GM23338 (cell line): ENCODE results near the gene RIMS4. TPM values are rescaled to one million over a fixed set of nuclear protein-coding genes. Genes with fewer than 3 reads are reported as not detected.

Experiments used
- ATAC-seq: fragments of 200-7000 bp; cut with Tn5 transposase; 3 replicates; pipeline ENCODE4 v1.9.1; 2020
- DNase-seq: peaks from one replicate; pipeline ENCODE4 v3.0.0-alpha.2; 2015; ENCODE audit warnings: low spot score
- H2AFZ ChIP-seq: fragments of 200-600 bp; sonication (generic); 2 replicates; pipeline ENCODE4 v1.8.0; 2016; ENCODE audit warnings: antibody characterized with exemption, mild to moderate bottlenecking, moderate library complexity
- H3F3A ChIP-seq: fragments of 200-600 bp; sonication (generic); replicated peaks from 2 replicates; pipeline ENCODE4 v1.8.0; 2017; ENCODE audit warnings: antibody characterized with exemption, mixed run types, low read depth
- H3K27ac ChIP-seq: fragments of 200-600 bp; sonication (generic); 2 replicates; pipeline ENCODE4 v1.6.1; 2016; ENCODE audit warnings: low read depth
- H3K27me3 ChIP-seq: fragments of 200-600 bp; sonication (generic); 2 replicates; pipeline ENCODE4 v1.8.0; 2016; ENCODE audit warnings: mild to moderate bottlenecking, mixed run types, moderate library complexity; ENCODE audit not compliant: insufficient read depth
- H3K36me3 ChIP-seq: fragments of 200-600 bp; sonication (generic); 2 replicates; pipeline ENCODE4 v1.8.0; 2016; ENCODE audit warnings: mild to moderate bottlenecking; ENCODE audit not compliant: insufficient read depth
- H3K4me1 ChIP-seq: fragments of 200-600 bp; sonication (generic); 2 replicates; pipeline ENCODE4 v1.8.0; 2016; ENCODE audit warnings: mild to moderate bottlenecking, moderate library complexity; ENCODE audit not compliant: insufficient read depth
- H3K4me2 ChIP-seq: fragments of 200-600 bp; sonication (generic); 2 replicates; pipeline ENCODE4 v1.7.1; 2017; ENCODE audit warnings: mixed run types
- H3K4me3 ChIP-seq: fragments of 200-600 bp; sonication (generic); 2 replicates; pipeline ENCODE4 v1.6.1; 2016; ENCODE audit warnings: mixed run types
- H3K79me2 ChIP-seq: fragments of 200-600 bp; sonication (generic); replicated peaks from 2 replicates; pipeline ENCODE4 v1.8.0; 2017; ENCODE audit warnings: mild to moderate bottlenecking; ENCODE audit not compliant: insufficient read depth
- H3K9me2 ChIP-seq: fragments of 200-600 bp; sonication (generic); 2 replicates; pipeline ENCODE4 v1.8.0; 2017; ENCODE audit not compliant: insufficient read depth
- H4K20me1 ChIP-seq: fragments of 200-600 bp; sonication (generic); replicated peaks from 2 replicates; pipeline ENCODE4 v1.8.0; 2017; ENCODE audit warnings: mild to moderate bottlenecking; ENCODE audit not compliant: insufficient read depth
- H3K27ac Mint-ChIP-seq: 2 replicates; pipeline ENCODE4 v1.8.0; 2020; ENCODE audit warnings: inconsistent platforms, mild to moderate bottlenecking, moderate library complexity, mixed read lengths
- H3K27me3 Mint-ChIP-seq: 3 replicates; pipeline ENCODE4 v1.8.0; 2022; ENCODE audit warnings: low read depth, mild to moderate bottlenecking, moderate library complexity, mixed read lengths, inconsistent platforms; ENCODE audit not compliant: insufficient read depth, poor library complexity
- H3K36me3 Mint-ChIP-seq: 3 replicates; pipeline ENCODE4 v1.8.0; 2021; ENCODE audit warnings: low read depth, mild to moderate bottlenecking, inconsistent platforms, moderate library complexity, mixed read lengths
- H3K4me1 Mint-ChIP-seq: 3 replicates; pipeline ENCODE4 v1.8.0; 2020; ENCODE audit warnings: mild to moderate bottlenecking, inconsistent platforms, mixed read lengths
- H3K4me3 Mint-ChIP-seq: 3 replicates; pipeline ENCODE4 v1.8.0; 2021; ENCODE audit warnings: moderate library complexity, mild to moderate bottlenecking, inconsistent platforms, mixed read lengths
- H3K9me3 Mint-ChIP-seq: 3 replicates; pipeline ENCODE4 v1.8.0; 2020; ENCODE audit warnings: moderate library complexity, mild to moderate bottlenecking, inconsistent platforms, mixed read lengths
- CTCF ChIP-seq, 2 experiments: fragments of 200-600 bp in 1 of 2; sonication (generic) in 1 of 2; conservative IDR thresholded peaks; 2 replicates each; pipeline versions ENCODE4 v1.5.1 to v1.6.1; 2016 to 2017; ENCODE audit warnings: antibody characterized with exemption in 2 of 2, low read depth in 2 of 2, mild to moderate bottlenecking in 2 of 2, moderate library complexity in 1 of 2
- EZH2 ChIP-seq: fragments of 200-600 bp; sonication (generic); IDR thresholded peaks from one replicate; pipeline ENCODE4 v1.8.0; 2017; ENCODE audit warnings: antibody characterized with exemption, mild to moderate bottlenecking, low read depth; ENCODE audit not compliant: unreplicated experiment
- EZH2phosphoT487 ChIP-seq: fragments of 200-600 bp; sonication (generic); IDR thresholded peaks from one replicate; pipeline ENCODE4 v1.8.1; 2018; ENCODE audit warnings: antibody characterized with exemption; ENCODE audit not compliant: unreplicated experiment
- JUNB ChIP-seq: IDR thresholded peaks from one replicate; pipeline ENCODE4 v1.6.1; 2016; ENCODE audit warnings: antibody characterized with exemption; ENCODE audit not compliant: unreplicated experiment
- NANOG ChIP-seq: IDR thresholded peaks from 2 replicates; pipeline ENCODE4 v1.6.1; 2016; ENCODE audit warnings: antibody characterized with exemption, borderline replicate concordance
- POLR2AphosphoS5 ChIP-seq: IDR thresholded peaks from 2 replicates; pipeline ENCODE4 v1.6.1; 2016; ENCODE audit warnings: antibody characterized with exemption, low read depth
- ZNF114 ChIP-seq: fragments of 250-450 bp; sonication (Bioruptor Pico); IDR thresholded peaks from 2 replicates; pipeline ENCODE4 v1.5.0; 2020; ENCODE audit warnings: mild to moderate bottlenecking, moderate library complexity
- polyA plus RNA-seq: library from polyadenylated mRNA; unstranded; fragments of >200 nt; fragmentation: Nextera tagmentation; extraction: Ambion mirVana; gene quantifications from 2 replicates; pipeline ENCODE4 v1.2.1, GENCODE V29; 2016
- total RNA-seq: library from RNA; depleted of rRNA; stranded (reverse); fragments of >200 nt; shearing (Covaris generic); gene quantifications from 2 replicates; pipeline ENCODE4 v1.2.3, GENCODE V29; 2014
- TF ChIP-seq, protein P1 (sequence below): IDR thresholded peaks from one replicate; pipeline ENCODE4 v1.6.1; 2018; ENCODE audit warnings: antibody characterized with exemption; ENCODE audit not compliant: unreplicated experiment
- TF ChIP-seq, protein P2 (sequence below): fragments of 250-450 bp; sonication (Bioruptor Pico); IDR thresholded peaks from 2 replicates; pipeline ENCODE4 v1.5.0; 2020; ENCODE audit warnings: mild to moderate bottlenecking, moderate library complexity

Gene RIMS4
- total and polyA plus RNA-seq, 2 experiments from 2014 or later: 3.5 to 39.7 TPM

DNA sequence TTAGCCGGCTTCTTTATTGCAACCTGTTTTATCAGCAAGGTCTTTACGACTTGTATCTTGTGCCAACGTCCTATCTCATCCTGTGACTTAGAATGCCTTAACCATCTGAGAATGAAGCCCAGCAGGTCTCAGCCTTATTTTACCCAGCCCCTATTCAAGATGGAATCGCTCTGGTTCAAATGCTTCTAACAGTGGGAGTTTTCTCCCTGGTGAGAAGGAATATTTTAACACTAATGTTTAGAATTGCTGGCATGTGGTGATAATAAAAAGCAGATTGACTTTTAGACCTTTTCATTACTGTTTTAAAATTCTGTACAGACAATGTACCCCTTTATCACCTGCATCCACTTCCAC, 74.6 kb downstream of the RIMS4 start:
- no peaks in the 10 kb centered on the region for H3K4me1 ChIP-seq
- H3K4me3 Mint-ChIP-seq: no peak overlapping the region; the same call in 2 of the 3 replicates
- H3K4me2 ChIP-seq: no peak overlapping the region
- DNase-seq: no peak
- no peak for ATAC-seq
- H3K4me1 Mint-ChIP-seq: peaks cover 31% of the 10 kb centered on the region
- 0 out of 4 replicates have a peak, but pooled peaks of 1 of the 2 experiments have one; percentile 17 for TF ChIP-seq CTCF (conservative IDR thresholded peaks at IDR 0.05; ENCODE audit: low read depth in 2 of 2)
- TF ChIP-seq JUNB: no peak
- TF ChIP-seq ZNF114 (CRISPR knock-in tag): no peak
- H3K36me3 ChIP-seq: no peaks in the 10 kb centered on the region
- H3K27ac Mint-ChIP-seq: peak overlapping the region; percentile 76; the same call in 1 of the 2 replicates
- H3F3A ChIP-seq: no peaks in the 10 kb centered on the region
- no peaks in the 10 kb centered on the region for H3K27me3 ChIP-seq
- H3K27me3 Mint-ChIP-seq: peaks cover 4% of the 10 kb centered on the region
- no peaks in the 10 kb centered on the region for H4K20me1 ChIP-seq
- H2AFZ ChIP-seq: no peak overlapping the region
- no peaks in the 10 kb centered on the region for H3K79me2 ChIP-seq
- H3K27ac ChIP-seq: peak overlapping the region; percentile 6; the same call in 1 of the 2 replicates
- H3K9me2 ChIP-seq: no peaks in the 10 kb centered on the region
- no peak overlapping the region for H3K4me3 ChIP-seq
- peaks cover 4% of the 10 kb centered on the region; the same call in 1 of the 3 replicates for H3K36me3 Mint-ChIP-seq
- H3K9me3 Mint-ChIP-seq: no peaks in the 10 kb centered on the region; the same call in 1 of the 3 replicates

DNA sequence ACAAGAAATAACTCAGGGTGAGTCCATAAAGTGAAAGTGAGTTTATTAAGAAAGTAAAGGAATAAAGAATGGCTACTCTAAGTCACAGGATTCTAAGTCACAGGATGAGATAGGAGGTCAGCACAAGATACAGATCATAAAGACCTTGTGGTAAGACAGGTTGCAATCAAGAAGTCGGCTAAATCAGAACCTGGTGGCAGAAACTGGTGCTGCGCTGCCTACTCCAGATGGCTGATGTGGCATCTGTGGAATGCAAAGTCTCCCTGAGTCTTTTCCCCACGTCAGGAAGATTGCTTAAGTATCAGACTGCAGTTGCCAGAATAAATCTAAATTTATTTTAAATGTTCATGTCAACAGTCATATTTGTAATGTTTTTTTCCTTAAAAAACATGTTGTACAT, 75.4 kb downstream of the RIMS4 start:
- Histone ChIP-seq H2AFZ (no peak overlapping the region), H3K9me2 (no peaks in the 10 kb centered on the region), H3F3A (no peaks in the 10 kb centered on the region), H3K79me2 (no peaks in the 10 kb centered on the region), H3K4me3 (no peak overlapping the region), H3K4me1 (no peaks in the 10 kb centered on the region), H3K4me2 (no peak overlapping the region), H3K36me3 (no peaks in the 10 kb centered on the region), H3K27ac (no peak overlapping the region), H3K27me3 (no peaks in the 10 kb centered on the region), H4K20me1 (no peaks in the 10 kb centered on the region)
- Mint-ChIP-seq H3K36me3 (peaks cover 4% of the 10 kb centered on the region; the same call in 1 of the 3 replicates), H3K9me3 (no peaks in the 10 kb centered on the region; the same call in 1 of the 3 replicates), H3K4me3 (no peak overlapping the region), H3K4me1 (peaks cover 31% of the 10 kb centered on the region), H3K27me3 (peaks cover 4% of the 10 kb centered on the region), H3K27ac (no peak overlapping the region)
- DNase-seq (peak; percentile 82), ATAC-seq (peak; percentile 11)
- TF ChIP-seq POLR2AphosphoS5: no peak
- TF ChIP-seq, protein P1, sequence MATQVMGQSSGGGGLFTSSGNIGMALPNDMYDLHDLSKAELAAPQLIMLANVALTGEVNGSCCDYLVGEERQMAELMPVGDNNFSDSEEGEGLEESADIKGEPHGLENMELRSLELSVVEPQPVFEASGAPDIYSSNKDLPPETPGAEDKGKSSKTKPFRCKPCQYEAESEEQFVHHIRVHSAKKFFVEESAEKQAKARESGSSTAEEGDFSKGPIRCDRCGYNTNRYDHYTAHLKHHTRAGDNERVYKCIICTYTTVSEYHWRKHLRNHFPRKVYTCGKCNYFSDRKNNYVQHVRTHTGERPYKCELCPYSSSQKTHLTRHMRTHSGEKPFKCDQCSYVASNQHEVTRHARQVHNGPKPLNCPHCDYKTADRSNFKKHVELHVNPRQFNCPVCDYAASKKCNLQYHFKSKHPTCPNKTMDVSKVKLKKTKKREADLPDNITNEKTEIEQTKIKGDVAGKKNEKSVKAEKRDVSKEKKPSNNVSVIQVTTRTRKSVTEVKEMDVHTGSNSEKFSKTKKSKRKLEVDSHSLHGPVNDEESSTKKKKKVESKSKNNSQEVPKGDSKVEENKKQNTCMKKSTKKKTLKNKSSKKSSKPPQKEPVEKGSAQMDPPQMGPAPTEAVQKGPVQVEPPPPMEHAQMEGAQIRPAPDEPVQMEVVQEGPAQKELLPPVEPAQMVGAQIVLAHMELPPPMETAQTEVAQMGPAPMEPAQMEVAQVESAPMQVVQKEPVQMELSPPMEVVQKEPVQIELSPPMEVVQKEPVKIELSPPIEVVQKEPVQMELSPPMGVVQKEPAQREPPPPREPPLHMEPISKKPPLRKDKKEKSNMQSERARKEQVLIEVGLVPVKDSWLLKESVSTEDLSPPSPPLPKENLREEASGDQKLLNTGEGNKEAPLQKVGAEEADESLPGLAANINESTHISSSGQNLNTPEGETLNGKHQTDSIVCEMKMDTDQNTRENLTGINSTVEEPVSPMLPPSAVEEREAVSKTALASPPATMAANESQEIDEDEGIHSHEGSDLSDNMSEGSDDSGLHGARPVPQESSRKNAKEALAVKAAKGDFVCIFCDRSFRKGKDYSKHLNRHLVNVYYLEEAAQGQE: no peak
- no peak for TF ChIP-seq EZH2
- TF ChIP-seq, protein P2, sequence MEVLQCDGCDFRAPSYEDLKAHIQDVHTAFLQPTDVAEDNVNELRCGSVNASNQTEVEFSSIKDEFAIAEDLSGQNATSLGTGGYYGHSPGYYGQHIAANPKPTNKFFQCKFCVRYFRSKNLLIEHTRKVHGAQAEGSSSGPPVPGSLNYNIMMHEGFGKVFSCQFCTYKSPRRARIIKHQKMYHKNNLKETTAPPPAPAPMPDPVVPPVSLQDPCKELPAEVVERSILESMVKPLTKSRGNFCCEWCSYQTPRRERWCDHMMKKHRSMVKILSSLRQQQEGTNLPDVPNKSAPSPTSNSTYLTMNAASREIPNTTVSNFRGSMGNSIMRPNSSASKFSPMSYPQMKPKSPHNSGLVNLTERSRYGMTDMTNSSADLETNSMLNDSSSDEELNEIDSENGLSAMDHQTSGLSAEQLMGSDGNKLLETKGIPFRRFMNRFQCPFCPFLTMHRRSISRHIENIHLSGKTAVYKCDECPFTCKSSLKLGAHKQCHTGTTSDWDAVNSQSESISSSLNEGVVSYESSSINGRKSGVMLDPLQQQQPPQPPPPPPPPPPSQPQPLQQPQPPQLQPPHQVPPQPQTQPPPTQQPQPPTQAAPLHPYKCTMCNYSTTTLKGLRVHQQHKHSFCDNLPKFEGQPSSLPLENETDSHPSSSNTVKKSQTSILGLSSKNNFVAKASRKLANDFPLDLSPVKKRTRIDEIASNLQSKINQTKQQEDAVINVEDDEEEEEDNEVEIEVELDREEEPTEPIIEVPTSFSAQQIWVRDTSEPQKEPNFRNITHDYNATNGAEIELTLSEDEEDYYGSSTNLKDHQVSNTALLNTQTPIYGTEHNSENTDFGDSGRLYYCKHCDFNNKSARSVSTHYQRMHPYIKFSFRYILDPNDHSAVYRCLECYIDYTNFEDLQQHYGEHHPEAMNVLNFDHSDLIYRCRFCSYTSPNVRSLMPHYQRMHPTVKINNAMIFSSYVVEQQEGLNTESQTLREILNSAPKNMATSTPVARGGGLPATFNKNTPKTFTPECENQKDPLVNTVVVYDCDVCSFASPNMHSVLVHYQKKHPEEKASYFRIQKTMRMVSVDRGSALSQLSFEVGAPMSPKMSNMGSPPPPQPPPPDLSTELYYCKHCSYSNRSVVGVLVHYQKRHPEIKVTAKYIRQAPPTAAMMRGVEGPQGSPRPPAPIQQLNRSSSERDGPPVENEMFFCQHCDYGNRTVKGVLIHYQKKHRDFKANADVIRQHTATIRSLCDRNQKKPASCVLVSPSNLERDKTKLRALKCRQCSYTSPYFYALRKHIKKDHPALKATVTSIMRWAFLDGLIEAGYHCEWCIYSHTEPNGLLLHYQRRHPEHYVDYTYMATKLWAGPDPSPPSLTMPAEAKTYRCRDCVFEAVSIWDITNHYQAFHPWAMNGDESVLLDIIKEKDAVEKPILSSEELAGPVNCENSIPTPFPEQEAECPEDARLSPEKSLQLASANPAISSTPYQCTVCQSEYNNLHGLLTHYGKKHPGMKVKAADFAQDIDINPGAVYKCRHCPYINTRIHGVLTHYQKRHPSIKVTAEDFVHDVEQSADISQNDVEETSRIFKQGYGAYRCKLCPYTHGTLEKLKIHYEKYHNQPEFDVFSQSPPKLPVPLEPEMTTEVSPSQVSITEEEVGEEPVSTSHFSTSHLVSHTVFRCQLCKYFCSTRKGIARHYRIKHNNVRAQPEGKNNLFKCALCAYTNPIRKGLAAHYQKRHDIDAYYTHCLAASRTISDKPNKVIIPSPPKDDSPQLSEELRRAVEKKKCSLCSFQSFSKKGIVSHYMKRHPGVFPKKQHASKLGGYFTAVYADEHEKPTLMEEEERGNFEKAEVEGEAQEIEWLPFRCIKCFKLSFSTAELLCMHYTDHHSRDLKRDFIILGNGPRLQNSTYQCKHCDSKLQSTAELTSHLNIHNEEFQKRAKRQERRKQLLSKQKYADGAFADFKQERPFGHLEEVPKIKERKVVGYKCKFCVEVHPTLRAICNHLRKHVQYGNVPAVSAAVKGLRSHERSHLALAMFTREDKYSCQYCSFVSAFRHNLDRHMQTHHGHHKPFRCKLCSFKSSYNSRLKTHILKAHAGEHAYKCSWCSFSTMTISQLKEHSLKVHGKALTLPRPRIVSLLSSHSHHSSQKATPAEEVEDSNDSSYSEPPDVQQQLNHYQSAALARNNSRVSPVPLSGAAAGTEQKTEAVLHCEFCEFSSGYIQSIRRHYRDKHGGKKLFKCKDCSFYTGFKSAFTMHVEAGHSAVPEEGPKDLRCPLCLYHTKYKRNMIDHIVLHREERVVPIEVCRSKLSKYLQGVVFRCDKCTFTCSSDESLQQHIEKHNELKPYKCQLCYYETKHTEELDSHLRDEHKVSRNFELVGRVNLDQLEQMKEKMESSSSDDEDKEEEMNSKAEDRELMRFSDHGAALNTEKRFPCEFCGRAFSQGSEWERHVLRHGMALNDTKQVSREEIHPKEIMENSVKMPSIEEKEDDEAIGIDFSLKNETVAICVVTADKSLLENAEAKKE: no peak
- TF ChIP-seq EZH2phosphoT487: no peak
- TF ChIP-seq JUNB: no peak
- no peak for TF ChIP-seq ZNF114 (CRISPR knock-in tag)
- TF ChIP-seq NANOG: no peak
